ENCODE results near the gene NFATC1.
"Not testable (repeated sequence)": the region's sequence is repeated elsewhere in the genome, so short reads cannot be mapped to it uniquely, and the experiment has no call there.

Gene NFATC1

GRCh38 chr18:79476031-79476917, 80.5 kb downstream of the NFATC1 start:
- DNase-seq (ENCODE audit: low read depth in 3 of 3) = no peak

DNA sequence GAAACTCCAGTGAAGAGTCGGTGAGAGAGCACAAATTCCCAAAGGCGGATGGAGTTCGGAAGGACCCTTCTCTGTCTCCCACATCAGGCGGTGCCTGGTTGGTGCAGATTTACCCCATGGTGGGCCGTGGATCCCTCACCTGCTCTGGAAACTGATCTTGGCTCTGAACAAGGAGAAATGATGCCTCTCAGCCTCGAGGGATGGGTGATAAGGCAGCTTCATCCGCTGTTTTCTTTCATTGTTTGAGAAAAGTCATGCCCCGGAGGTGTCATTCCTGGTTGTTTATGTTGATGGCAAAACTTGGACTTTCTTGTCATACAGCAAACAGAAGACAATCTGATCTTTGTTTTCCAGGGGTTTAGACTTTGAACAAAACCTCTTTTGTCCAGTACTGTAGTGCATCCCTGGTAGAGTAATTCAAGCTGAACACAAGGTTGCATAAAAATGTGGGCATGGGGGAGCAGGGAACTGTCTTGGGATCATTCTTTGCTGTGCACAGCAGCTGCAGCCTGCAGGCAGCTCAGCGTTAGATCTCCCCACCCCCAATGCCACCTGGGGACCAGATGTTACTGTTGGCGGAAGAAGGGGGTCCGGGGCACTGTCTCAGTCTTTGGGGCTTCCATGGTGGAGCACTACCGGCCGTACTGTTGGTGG, 81.3 kb downstream of the NFATC1 start:
- no peak for DNase-seq (ENCODE audit: low read depth in 3 of 3)

DNA sequence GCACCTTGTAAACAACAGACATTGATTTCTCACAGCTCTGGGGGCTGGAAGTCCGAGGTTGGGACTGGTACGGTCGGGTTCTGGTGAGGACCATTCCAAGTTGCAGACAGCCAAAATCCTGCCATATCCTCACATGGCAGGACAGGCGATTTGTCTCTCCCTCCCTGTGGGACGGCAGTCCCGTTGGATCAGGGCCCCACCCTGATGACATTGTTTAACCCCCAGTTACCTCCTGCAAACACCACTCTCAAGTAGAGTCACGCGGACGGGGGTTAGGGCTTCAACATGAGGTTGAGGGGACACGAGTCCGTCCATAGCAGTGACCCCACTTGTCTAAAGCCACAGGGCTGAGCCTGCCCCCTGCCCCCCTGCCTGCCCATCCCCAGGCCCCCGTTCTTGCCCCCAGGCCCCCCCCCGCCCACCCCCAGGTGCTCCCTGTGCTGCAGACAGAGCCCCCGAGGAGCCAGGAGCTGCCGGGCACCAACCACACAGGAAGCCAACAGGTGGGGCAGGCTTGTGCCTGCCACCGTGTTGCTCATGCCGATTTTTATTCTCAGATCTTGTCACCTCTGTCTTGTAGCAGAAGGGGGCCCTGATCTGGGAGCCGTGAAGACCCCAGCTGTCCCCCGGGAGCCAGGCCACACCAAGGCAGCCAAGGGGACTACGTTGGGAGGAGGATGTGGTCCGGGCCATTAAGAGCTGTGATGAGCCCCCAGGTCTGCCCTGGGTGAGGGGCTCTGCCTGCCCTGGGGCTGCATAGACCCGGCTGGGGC, 82.2 kb downstream of the NFATC1 start:
- DNase-seq (ENCODE audit: low read depth in 3 of 3) = no peak

GRCh38 chr18:79478484-79479115, 82.9 kb downstream of the NFATC1 start:
- DNase-seq (ENCODE audit: low read depth in 3 of 3) = no peak

- no peak for DNase-seq (ENCODE audit: low read depth in 3 of 3)
Observed at GRCh38 chr18:79479116-79479760, 83.5 kb downstream of the NFATC1 start.

- no peak for DNase-seq (ENCODE audit: low read depth in 3 of 3)
Observed at GRCh38 chr18:79479761-79480161, 84.0 kb downstream of the NFATC1 start.

- DNase-seq (ENCODE audit: low read depth in 3 of 3) = no peak
Observed at GRCh38 chr18:79480171-79481045, 84.7 kb downstream of the NFATC1 start.

DNA sequence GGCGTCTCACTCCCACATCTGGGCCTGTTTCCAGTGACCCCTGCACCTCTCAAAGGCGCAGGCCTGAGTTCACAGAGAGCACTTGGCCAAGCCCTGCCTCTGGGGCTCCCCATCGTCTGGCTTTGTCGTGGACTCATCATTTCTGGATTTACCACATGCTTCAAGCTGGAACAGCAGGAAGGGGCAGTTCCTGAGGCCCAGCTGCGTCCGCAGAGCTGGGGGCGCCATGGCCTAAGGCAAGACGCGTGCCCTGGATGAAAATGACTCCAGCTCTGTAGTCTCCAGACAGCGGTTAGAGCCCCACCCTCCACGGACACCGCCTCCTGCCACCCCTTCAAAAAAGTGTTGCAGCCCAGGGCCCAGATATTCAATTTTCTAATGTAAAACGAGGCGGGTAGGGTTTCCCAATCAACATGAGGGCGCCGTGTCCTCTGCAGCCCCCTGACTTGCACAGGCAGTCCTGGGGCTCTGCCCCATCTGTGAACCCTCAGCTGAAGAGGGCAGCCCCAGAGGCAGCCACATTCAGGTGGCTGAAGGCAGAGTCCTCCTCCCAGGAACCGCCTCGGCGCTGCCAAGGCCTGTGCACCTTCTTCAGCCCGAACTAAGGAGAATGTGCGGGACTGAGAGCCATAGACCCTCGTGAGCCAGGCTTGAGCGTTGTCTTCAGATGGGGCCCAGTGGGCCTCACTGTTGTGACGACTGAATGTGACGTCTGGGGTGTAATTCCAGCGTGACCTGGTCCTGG, 85.5 kb downstream of the NFATC1 start:
- DNase-seq (ENCODE audit: low read depth in 3 of 3) = no peak

DNA sequence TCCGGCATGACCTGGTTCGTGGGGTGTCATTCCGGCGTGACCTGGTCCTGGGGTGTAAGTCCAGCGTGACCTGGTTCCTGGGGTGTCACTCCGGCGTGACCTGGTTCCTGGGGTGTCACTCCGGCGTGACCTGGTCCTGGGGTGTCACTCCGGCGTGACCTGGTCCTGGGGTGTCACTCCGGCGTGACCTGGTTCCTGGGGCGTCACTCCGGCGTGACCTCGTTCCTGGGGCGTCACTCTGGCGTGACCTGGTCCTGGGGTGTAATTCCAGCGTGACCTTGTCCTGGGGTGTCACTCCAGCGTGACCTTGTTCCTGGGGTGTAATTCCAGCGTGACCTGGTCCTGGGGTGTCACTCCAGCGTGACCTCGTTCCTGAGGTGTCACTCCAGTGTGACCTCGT, 87.7 kb downstream of the NFATC1 start:
- not testable (repeated sequence) for DNase-seq (ENCODE audit: low read depth in 3 of 3)

DNA sequence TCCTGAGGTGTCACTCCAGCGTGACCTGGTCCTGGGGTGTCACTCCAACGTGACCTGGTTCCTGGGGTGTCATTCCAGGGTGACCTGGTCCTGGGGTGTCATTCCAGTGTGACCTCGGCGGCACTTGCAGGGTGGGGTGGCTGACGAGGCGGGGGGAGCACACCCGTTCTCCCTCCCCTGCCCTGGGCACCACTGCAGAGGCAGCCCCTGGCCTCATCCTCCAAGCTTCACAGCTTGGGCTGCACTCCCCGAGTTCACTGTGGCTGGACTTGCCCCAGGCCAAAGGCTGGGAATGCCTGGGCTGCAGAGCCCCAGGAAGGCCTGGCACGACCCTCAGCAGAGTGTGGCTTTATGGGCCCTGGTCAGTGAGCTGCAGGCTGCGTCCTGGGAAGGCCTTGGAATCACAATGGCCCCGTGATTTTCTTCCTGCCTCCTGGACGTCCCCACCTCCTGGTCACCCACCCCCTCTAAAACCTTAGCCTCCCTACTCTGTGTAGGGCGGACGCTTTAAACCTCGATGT, 88.3 kb downstream of the NFATC1 start:
- no peak for DNase-seq (ENCODE audit: low read depth in 3 of 3)

- DNase-seq (ENCODE audit: low read depth in 3 of 3) = no peak
Observed at GRCh38 chr18:79484661-79485621, 89.2 kb downstream of the NFATC1 start.

DNA sequence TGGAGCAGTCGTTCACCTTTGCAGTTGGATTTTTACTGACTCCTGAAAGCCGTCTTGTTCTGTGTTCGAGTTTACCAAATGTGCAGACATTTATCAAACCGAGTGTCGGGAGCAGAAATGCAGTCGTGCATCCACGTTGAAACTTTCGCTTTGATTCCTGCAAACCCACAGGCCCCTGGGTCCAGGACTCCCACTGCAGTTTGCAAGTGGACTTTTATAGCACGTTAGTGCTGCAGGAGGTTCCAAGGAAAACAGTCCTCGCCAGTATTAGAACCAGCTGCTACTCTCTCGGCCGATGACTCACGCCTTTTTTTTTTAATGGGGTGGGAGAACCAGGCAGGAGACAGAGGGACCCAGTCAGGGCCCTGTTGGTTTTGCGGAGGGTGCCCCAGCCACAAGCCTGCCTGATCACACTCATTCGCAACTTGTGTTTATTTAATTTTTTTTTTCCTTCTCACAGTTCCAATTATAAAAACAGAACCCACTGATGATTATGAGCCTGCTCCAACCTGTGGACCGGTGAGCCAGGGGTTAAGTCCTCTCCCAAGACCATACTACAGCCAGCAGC, 90.1 kb downstream of the NFATC1 start:
- no peak for DNase-seq (ENCODE audit: low read depth in 3 of 3)

DNA sequence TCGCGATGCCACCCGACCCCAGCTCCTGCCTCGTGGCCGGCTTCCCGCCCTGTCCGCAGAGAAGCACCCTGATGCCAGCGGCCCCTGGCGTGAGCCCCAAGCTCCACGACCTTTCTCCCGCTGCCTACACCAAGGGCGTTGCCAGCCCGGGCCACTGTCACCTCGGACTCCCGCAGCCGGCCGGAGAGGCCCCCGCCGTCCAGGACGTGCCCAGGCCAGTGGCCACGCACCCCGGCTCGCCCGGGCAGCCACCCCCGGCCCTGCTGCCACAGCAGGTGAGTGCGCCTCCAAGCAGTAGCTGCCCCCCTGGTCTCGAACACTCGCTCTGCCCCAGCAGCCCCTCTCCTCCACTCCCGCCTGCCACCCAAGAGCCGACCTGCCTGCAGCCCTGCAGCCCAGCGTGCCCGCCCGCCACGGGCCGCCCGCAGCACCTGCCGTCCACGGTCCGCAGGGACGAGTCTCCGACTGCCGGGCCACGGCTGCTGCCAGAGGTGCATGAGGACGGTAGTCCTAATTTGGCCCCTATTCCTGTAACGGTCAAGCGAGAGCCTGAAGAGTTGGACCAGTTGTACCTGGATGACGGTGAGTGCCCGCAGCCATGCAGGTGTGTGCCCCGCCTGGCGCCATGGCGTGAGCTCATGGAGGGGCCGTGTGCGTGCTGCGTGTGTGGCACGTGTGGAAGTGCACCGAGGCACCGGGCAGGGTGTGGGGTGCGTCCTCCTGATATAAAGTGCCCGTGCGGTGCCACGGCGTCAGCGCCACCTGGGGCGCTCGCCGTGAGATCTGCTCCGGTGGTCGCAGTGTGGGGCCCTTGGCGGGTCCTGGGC, 90.8 kb downstream of the NFATC1 start:
- DNase-seq (ENCODE audit: low read depth in 3 of 3) = no peak

GRCh38 chr18:79487183-79487800, 91.6 kb downstream of the NFATC1 start:
- DNase-seq (ENCODE audit: low read depth in 3 of 3) = no peak

DNA sequence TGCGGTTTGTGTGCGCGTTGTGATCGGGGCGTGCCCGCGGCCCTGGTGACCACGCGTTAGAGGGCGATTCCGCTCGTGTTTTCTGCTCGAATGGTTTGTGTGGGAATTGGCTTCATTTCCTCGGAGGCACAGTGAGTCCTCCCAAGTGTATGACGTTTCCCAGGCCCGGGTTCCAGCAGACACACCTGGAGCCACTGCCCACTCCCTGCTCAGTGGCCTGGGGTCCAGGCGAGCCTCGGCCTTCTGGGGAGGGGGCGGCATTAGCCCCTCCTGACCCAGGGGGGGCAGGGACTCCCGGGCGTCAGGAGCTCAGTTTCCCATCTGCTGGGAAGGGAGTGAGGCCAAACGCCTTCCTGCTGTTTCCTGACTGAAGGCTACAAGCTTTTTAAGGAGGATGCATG, 92.1 kb downstream of the NFATC1 start:
- no peak for DNase-seq (ENCODE audit: low read depth in 3 of 3)

GRCh38 chr18:79488311-79489050, 92.8 kb downstream of the NFATC1 start:
- DNase-seq (ENCODE audit: low read depth in 3 of 3) = no peak

Data from stimulated activated CD4-positive, alpha-beta T cell treated with anti-CD3 and anti-CD28 coated beads, TNF-alpha, amount 100 ng/mL, for 48 hours (primary cell).